Nucleus accumbens (tissue), 56 donors: ENCODE results near the gene SGK2.
"Not testable (repeated sequence)": the region's sequence is repeated elsewhere in the genome, so short reads cannot be mapped to it uniquely, and the experiment has no call there.

Source experiments
- DNase-seq, 56 donors: peaks; one replicate each; lab custom pipeline; 2025; lab: John Stamatoyannopoulos, UW

Gene SGK2

DNA sequence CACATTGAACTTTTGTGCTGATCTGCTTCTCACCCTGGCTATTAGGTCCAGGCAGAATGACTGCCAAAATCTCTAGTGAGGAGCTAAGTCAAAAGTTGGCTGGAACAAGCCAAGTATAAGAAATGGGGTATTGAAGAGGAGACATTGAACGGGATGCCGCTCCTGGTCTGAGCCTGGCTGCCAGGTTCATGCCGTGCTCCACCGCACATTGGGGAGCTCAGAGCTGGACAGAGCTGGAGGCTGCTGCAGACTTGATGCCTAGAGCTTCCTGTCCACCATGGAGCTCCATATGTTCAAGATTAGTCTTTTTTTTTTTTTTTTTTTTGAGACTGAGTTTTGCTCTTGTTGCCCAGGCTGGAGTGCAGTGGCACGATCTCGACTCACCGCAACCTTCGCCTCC lies 27.8 kb downstream of the SGK2 start:
- DNase-seq, result peak in 2 of 56 donors; percentile 2 to 5

DNA sequence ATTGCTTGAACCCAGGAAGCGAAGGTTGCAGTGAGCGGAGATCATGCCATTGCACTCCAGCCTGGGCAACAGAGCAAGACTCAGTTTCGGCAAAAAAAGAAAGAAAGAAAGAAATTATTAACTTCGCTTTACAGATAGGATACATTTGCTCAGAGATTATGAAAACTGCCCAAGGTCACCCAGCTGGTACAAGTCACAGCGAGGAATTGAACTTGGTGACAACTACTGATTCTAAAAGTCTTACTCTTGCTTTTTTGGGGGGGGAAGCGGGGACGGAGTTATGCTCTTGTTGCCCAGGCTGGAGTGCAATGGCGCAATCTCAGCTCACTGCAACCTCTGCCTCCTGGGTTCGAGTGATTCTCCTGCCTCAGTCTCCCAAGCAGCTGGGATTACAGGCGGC lies 29.7 kb downstream of the SGK2 start:
- DNase-seq, result not testable (repeated sequence)

DNA sequence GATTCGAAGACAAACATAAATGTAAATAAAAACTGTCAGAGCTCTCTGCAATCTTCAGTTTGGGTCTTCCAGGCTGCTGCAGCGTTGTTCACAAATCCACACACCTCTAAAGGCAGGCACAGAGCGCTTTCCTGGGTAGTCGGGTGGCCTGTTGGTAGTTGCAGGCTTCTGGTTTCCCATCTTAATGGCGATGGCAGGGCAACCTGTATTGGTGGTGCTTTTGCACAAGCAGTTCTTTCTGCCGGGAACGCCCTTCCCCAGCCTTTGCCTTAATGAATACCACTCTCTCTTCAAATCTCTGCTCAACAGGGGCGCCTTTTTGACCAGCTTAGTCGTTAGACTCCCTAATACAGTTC lies 31.2 kb downstream of the SGK2 start:
- DNase-seq, result peak in 17 of 56 donors; percentile 16 to 67 (median 42)

DNA sequence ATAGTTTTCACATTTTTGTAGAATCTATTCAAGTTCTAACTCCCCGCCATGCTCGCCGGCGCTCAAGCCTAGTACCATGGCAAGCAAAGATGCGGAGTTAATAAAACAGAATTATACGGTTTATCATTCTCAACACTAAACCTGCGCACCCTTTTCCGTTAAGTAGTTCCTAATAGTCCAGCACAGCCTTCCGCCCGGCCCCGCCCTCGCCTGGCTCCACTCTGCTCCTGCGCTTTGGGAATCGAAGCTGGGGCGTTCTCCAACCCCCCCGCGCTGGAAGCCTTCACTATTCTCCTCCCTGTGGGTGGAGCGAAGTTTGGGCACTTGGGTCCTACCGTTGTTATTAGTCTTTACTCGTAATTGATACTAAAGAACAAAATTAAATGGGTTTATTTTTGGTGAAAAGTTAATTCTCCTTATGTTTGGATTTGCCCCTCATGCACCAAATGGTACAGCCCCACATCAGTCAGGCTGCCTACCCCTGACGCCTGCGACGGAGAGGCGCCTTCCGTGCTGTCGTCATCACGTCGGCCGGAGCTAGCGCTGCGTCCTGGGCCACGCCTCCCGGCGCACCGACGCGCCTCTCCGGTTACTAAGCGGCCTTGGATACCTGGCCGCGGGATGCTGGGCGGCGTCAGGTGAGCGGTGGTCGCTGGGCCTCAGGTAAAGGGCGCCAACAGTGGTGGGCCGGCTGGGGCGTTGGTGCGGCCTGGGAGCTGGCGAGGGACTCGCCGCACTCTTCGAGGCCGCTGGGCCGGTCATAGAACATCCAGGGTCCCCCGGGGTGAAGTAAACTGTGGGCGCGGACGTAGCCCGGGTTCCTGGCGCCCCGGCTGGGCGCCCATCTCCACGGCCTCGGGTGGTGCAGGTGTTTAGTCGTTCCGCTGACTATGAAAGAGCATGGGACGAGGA lies 31.8 kb downstream of the SGK2 start, which contains the start of gene IFT52:
Gene IFT52 (plus strand): TSS at position 546 of the 912 bp plus-strand sequence. CDS start 3,762 bp downstream, outside the sequence.
- peak; percentile 39 to 95 (median 91) for DNase-seq

DNA sequence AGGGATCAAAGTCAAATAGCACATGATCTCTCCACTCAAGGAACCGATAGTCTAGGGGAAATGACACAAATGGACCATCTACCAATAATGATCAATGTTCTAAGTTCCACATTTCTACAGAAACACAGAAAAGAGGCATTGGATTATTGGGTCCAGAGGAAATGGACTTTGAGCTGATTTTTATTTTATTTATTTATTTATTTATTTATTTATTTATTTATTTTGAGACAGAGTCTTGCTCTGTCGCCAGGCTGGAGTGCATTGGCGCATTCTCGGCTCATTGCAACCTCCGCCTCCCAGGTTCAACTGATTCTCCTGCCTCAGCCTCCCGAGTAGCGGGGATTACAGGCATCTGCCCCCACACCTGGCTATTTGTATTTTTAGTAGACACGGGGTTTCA lies 43.1 kb downstream of the SGK2 start:
- DNase-seq, result not testable (repeated sequence)

DNA sequence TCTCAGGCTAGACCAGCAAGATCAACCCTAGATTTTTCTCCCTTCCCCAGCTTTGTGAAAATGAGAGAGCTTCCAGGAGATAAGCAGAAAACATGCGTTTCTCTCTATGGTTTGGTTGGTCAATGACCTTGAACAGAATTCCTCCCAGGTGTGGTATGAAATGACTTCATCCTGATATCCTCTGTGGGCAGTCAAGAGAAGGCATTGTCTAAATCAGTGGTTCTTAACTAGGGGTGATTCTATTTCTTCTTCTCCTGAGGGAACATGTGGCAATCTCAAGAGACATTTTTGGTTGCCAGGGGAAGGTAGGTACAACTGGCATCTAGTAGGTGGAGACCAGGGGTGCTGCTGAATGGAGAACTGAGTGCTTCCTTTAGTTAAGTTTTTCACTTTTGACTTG lies 44.3 kb downstream of the SGK2 start:
- no peak for DNase-seq

DNA sequence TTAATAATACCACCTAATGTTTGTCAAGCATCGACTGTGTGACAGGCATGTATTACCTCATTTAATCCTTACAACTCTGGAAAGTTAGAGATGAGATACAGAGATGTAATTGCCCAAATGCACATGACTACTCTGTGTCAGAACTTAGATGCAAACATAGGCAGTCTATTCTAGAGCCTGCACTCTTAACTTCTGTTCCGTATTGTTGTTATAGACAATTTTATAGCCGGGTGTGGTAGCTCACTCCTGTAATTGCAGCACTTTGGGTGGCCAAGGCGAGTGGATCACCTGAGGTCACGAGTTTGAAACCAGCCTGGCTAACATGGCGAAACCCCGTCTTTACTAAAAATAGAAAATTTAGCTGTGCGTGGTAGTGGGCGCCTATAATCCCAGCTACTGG lies 46.9 kb downstream of the SGK2 start:
- no peak for DNase-seq

DNA sequence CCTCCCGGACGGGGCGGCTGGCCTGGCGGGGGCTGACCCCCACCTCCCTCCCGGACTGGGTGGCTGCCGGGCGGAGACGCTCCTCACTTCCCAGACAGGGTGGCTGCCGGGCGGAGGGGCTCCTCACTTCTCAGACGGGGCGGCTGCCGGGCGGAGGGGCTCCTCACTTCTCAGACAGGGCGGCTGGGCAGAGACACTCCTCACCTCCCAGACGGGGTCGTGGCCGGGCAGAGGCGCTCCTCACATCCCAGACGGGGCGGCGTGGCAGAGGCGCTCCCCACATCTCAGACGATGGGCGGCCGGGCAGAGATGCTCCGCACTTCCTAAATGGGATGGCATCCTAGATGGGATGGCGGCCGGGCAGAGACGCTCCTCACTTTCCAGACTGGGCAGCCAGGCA lies 48.5 kb downstream of the SGK2 start:
- not testable (repeated sequence) for DNase-seq

DNA sequence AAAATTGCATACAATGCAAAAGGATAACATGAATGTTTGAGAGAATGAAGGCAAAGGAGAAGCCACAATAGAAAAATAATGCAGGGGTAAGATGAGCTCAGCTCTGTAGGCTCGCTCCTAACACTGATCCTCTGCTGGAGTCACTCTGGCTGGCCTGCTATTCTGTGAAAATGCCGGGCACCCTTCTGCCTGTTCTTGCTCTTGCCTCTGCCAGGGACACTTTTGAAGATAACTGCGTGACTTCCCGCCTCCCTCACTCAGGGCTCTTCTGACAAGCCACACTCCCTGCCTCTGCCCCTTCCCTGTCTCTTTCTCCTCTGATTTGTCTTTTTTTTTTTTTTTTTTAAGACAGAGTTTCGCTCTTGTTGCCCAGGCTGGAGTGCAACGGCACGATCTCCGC lies 72.8 kb downstream of the SGK2 start:
- no peak for DNase-seq
